ENCODE data around the gene CRCP.
A peak's percentile ranks its signal among the peaks of the same experiment; 100 is the strongest.
"Not testable (repeated sequence)": the region's sequence is repeated elsewhere in the genome, so short reads cannot be mapped to it uniquely, and the experiment has no call there.

The CRCP gene

GRCh38 chr7:66138994-66139752 lies 24.5 kb downstream of the CRCP start:
- Histone ChIP-seq H3K27me3 (ENCODE audit: control insufficient read depth, insufficient read depth, low read length) (no peaks in the 10 kb centered on the region), H3K36me3 (ENCODE audit: control insufficient read depth, insufficient read depth, low read length) (peaks cover 9% of the 10 kb centered on the region), H3K4me1 (ENCODE audit: control insufficient read depth, insufficient read depth, low read length) (no peaks in the 10 kb centered on the region), H3K4me3 (ENCODE audit: low read length) (no peak overlapping the region), H3K9me3 (ENCODE audit: control insufficient read depth, insufficient read depth, low read length) (no peaks in the 10 kb centered on the region), H3K27ac (ENCODE audit: low read length) (no peak overlapping the region)
- no CpG with 5 or more reads among the region's 8 CpGs for WGBS (ENCODE audit: insufficient coverage, insufficient read length)
- DNase-seq (ENCODE audit: low read depth, low spot score), result no peak

GRCh38 chr7:66140924-66141323 lies 26.3 kb downstream of the CRCP start:
- no peak overlapping the region for H3K27ac ChIP-seq (ENCODE audit: low read length)
- DNase-seq (ENCODE audit: low read depth, low spot score), result no peak

DNA sequence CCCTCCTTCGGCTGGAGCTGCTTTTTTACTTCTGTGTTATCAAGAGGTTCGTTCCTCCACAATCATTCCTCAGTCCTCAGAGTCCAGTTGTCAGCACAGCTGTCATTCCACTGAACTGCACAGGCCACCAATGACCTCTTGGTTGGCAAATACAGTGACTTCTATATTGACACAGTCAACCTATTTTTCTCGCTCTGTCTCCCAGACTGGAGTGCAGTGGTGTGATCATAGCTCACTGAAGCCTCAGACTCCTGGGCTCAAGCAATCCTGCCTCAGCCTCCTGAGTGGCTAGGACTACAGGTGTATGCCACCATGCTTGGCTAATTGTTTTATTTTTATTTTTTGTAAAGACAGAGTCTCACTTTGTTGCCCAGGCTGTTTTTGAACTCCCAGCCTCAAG lies 27.7 kb downstream of the CRCP start:
- Histone ChIP-seq H3K4me3 (ENCODE audit: low read length) (no peak overlapping the region), H3K36me3 (ENCODE audit: control insufficient read depth, insufficient read depth, low read length) (peaks cover 7% of the 10 kb centered on the region), H3K4me1 (ENCODE audit: control insufficient read depth, insufficient read depth, low read length) (no peaks in the 10 kb centered on the region), H3K27ac (ENCODE audit: low read length) (no peak overlapping the region), H3K27me3 (ENCODE audit: control insufficient read depth, insufficient read depth, low read length) (no peaks in the 10 kb centered on the region), H3K9me3 (ENCODE audit: control insufficient read depth, insufficient read depth, low read length) (no peaks in the 10 kb centered on the region)
- no peak for DNase-seq (ENCODE audit: low read depth, low spot score)
- WGBS (ENCODE audit: insufficient coverage, insufficient read length), result no CpG with 5 or more reads among the region's 3 CpGs

More at GRCh38 chr7:66140924-66141323, 26.3 kb downstream of the CRCP start:
- Histone ChIP-seq H3K9me3 (ENCODE audit: control insufficient read depth, insufficient read depth, low read length) (no peaks in the 10 kb centered on the region), H3K4me1 (ENCODE audit: control insufficient read depth, insufficient read depth, low read length) (no peaks in the 10 kb centered on the region), H3K27me3 (ENCODE audit: control insufficient read depth, insufficient read depth, low read length) (no peaks in the 10 kb centered on the region), H3K4me3 (ENCODE audit: low read length) (no peak overlapping the region), H3K36me3 (ENCODE audit: control insufficient read depth, insufficient read depth, low read length) (peaks cover 7% of the 10 kb centered on the region)
- WGBS (ENCODE audit: insufficient coverage, insufficient read length), result no CpG with 5 or more reads among the region's 4 CpGs

GRCh38 chr7:66142996-66143395 lies 28.3 kb downstream of the CRCP start:
- H3K27ac ChIP-seq (ENCODE audit: low read length), result no peak overlapping the region
- H3K9me3 ChIP-seq (ENCODE audit: control insufficient read depth, insufficient read depth, low read length), result no peaks in the 10 kb centered on the region
- DNase-seq (ENCODE audit: low read depth, low spot score), result no peak
- no peak overlapping the region for H3K4me3 ChIP-seq (ENCODE audit: low read length)
- H3K36me3 ChIP-seq (ENCODE audit: control insufficient read depth, insufficient read depth, low read length), result peaks cover 7% of the 10 kb centered on the region
- no peaks in the 10 kb centered on the region for H3K4me1 ChIP-seq (ENCODE audit: control insufficient read depth, insufficient read depth, low read length)
- no CpG with 5 or more reads among the region's 5 CpGs for WGBS (ENCODE audit: insufficient coverage, insufficient read length)
- no peaks in the 10 kb centered on the region for H3K27me3 ChIP-seq (ENCODE audit: control insufficient read depth, insufficient read depth, low read length)

- H3K4me3 ChIP-seq (ENCODE audit: low read length), result no peak overlapping the region
- H3K27me3 ChIP-seq (ENCODE audit: control insufficient read depth, insufficient read depth, low read length), result no peaks in the 10 kb centered on the region
- H3K4me1 ChIP-seq (ENCODE audit: control insufficient read depth, insufficient read depth, low read length), result no peaks in the 10 kb centered on the region
- DNase-seq (ENCODE audit: low read depth, low spot score), result no peak
- H3K9me3 ChIP-seq (ENCODE audit: control insufficient read depth, insufficient read depth, low read length), result no peaks in the 10 kb centered on the region
- no CpG with 5 or more reads among the region's 2 CpGs for WGBS (ENCODE audit: insufficient coverage, insufficient read length)
- H3K27ac ChIP-seq (ENCODE audit: low read length), result no peak overlapping the region
- H3K36me3 ChIP-seq (ENCODE audit: control insufficient read depth, insufficient read depth, low read length), result peaks cover 7% of the 10 kb centered on the region
These were observed 29.3 kb downstream of the CRCP start for GRCh38 chr7:66143876-66144332.

GRCh38 chr7:66145400-66146104 lies 30.9 kb downstream of the CRCP start:
- Histone ChIP-seq H3K27ac (ENCODE audit: low read length) (no peak overlapping the region), H3K4me3 (ENCODE audit: low read length) (no peak overlapping the region), H3K36me3 (ENCODE audit: control insufficient read depth, insufficient read depth, low read length) (peaks cover 7% of the 10 kb centered on the region), H3K9me3 (ENCODE audit: control insufficient read depth, insufficient read depth, low read length) (no peaks in the 10 kb centered on the region), H3K4me1 (ENCODE audit: control insufficient read depth, insufficient read depth, low read length) (no peaks in the 10 kb centered on the region), H3K27me3 (ENCODE audit: control insufficient read depth, insufficient read depth, low read length) (no peaks in the 10 kb centered on the region)
- DNase-seq (ENCODE audit: low read depth, low spot score), result no peak
- WGBS (ENCODE audit: insufficient coverage, insufficient read length), result no CpG with 5 or more reads among the region's 17 CpGs

- no CpG with 5 or more reads among the region's 5 CpGs for WGBS (ENCODE audit: insufficient coverage, insufficient read length)
- H3K27ac ChIP-seq (ENCODE audit: low read length), result no peak overlapping the region
These were observed 32.1 kb downstream of the CRCP start for GRCh38 chr7:66146701-66147100.

GRCh38 chr7:66147657-66148056 lies 33.0 kb downstream of the CRCP start:
- not testable (repeated sequence) for H3K36me3 ChIP-seq (ENCODE audit: control insufficient read depth, insufficient read depth, low read length); H3K4me1 ChIP-seq (ENCODE audit: control insufficient read depth, insufficient read depth, low read length); H3K9me3 ChIP-seq (ENCODE audit: control insufficient read depth, insufficient read depth, low read length); H3K27ac ChIP-seq (ENCODE audit: low read length); H3K4me3 ChIP-seq (ENCODE audit: low read length); DNase-seq (ENCODE audit: low read depth, low spot score); H3K27me3 ChIP-seq (ENCODE audit: control insufficient read depth, insufficient read depth, low read length)
- WGBS (ENCODE audit: insufficient coverage, insufficient read length), result no CpG with 5 or more reads among the region's 4 CpGs

More at GRCh38 chr7:66146701-66147100, 32.1 kb downstream of the CRCP start:
- DNase-seq (ENCODE audit: low read depth, low spot score), result no peak
- H3K36me3 ChIP-seq (ENCODE audit: control insufficient read depth, insufficient read depth, low read length), result peaks cover 6% of the 10 kb centered on the region
- no peaks in the 10 kb centered on the region for H3K27me3 ChIP-seq (ENCODE audit: control insufficient read depth, insufficient read depth, low read length)
- no peaks in the 10 kb centered on the region for H3K4me1 ChIP-seq (ENCODE audit: control insufficient read depth, insufficient read depth, low read length)
- H3K4me3 ChIP-seq (ENCODE audit: low read length), result no peak overlapping the region
- no peaks in the 10 kb centered on the region for H3K9me3 ChIP-seq (ENCODE audit: control insufficient read depth, insufficient read depth, low read length)

- Histone ChIP-seq H3K27me3 (ENCODE audit: control insufficient read depth, insufficient read depth, low read length) (no peaks in the 10 kb centered on the region), H3K36me3 (ENCODE audit: control insufficient read depth, insufficient read depth, low read length) (no peaks in the 10 kb centered on the region; the same call in 1 of the 2 replicates), H3K9me3 (ENCODE audit: control insufficient read depth, insufficient read depth, low read length) (no peaks in the 10 kb centered on the region), H3K4me1 (ENCODE audit: control insufficient read depth, insufficient read depth, low read length) (0 out of 2 replicates have a peak, but pooled peaks cover 1% of the 10 kb centered on the region), H3K27ac (ENCODE audit: low read length) (no peak overlapping the region), H3K4me3 (ENCODE audit: low read length) (no peak overlapping the region)
- no peak for DNase-seq (ENCODE audit: low read depth, low spot score)
- no CpG with 5 or more reads among the region's 3 CpGs for WGBS (ENCODE audit: insufficient coverage, insufficient read length)
These were observed 35.8 kb downstream of the CRCP start for GRCh38 chr7:66150471-66150870.

DNA sequence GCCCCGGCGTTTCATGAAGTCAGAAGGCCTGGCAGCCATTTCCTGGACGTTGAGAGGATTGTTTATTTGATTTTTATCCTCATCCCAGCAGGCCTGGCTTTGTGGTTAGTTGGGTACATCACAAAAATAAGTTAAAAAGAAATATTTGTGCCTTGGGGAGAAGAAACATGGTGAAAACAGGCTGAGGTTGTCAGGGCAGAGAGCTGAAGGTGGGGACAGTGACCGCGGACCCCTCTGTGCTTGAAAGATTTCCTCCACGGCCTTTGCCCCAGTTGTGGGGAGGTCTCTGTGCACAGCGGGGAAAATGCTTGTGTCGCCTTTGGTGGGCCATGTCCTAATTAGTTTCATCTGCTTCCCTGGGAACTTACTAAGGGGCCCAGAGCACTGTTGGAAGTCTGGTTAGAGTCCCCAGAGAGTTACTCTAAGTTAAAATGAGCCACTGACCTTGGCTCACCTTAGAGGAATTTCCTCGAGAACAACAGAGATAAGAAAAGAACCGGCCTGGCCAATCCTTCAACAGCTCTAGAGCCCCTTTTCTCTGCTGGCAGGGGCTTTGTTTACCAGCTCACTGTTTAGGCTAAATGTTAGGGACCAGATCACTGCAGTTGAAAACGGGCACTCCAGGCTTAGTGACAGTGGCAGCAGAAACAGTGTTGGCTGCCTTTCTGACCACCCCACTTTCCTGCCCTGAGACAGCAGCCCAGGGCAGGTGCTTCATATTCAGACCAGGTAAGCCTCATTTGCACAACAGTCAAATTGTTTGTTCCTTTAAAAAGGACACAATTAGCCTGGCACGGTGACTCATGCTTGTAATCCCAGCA lies 37.9 kb downstream of the CRCP start:
- no peaks in the 10 kb centered on the region for H3K36me3 ChIP-seq (ENCODE audit: control insufficient read depth, insufficient read depth, low read length)
- no peaks in the 10 kb centered on the region for H3K9me3 ChIP-seq (ENCODE audit: control insufficient read depth, insufficient read depth, low read length)
- peak; percentile 11 for DNase-seq (ENCODE audit: low read depth, low spot score)
- no peak overlapping the region for H3K27ac ChIP-seq (ENCODE audit: low read length)
- H3K27me3 ChIP-seq (ENCODE audit: control insufficient read depth, insufficient read depth, low read length), result no peaks in the 10 kb centered on the region
- no peak overlapping the region for H3K4me3 ChIP-seq (ENCODE audit: low read length)
- 0 out of 2 replicates have a peak, but pooled peaks cover 1% of the 10 kb centered on the region for H3K4me1 ChIP-seq (ENCODE audit: control insufficient read depth, insufficient read depth, low read length)
- no CpG with 5 or more reads among the region's 12 CpGs for WGBS (ENCODE audit: insufficient coverage, insufficient read length)

Measured in iPS DF 6.9 (cell line).